ENCODE results near the gene PNISR. TPM values are rescaled to one million over a fixed set of nuclear protein-coding genes. Genes with fewer than 3 reads are reported as not detected.

Gene PNISR
- total and polyA plus RNA-seq, 4 donors, result 9.8 to 88.7 (median 48.3) TPM

DNA sequence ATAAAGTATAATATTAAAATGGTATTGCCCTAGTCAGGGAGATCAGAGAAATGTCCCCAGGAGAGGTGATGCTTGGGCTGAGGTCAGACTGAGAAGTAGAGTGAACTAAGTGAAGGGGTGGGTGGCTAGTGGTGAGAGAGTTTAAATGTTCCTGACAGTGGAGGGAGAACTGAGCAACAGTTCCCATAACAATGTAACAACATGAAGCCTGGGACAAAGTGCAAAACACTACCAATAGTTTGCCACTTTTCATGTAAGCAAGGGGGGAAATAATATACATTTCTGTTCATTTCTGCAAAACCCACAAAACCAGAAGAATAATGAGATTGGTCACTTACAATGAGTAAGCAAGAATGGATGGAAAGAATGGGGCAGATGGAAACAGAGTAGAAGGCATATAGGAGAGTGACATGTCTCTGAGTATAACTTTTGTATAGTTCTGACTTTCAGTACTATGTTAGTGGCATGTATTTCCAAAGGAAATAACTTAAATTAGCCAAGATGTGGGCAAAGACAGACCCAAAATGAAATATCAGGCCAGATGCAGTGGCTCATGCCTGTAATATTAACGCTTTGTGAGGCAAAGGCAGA, 62.3 kb downstream of the PNISR start:
- H3K9me3 ChIP-seq (ENCODE audit: control insufficient read depth in 4 of 4, low read length in 3 of 4), result no peaks in the 10 kb centered on the region
- DNase-seq (ENCODE audit: low spot score), result no peak
- no peak overlapping the region for H3K4me3 ChIP-seq (ENCODE audit: low read depth in 1 of 3, low read length in 3 of 3)
- H3K27me3 ChIP-seq (ENCODE audit: control insufficient read depth in 4 of 4, insufficient read depth in 4 of 4, low read length in 3 of 4), result no peaks in the 10 kb centered on the region
- no peaks in the 10 kb centered on the region for H3K4me1 ChIP-seq (ENCODE audit: control insufficient read depth in 4 of 4, insufficient read depth in 4 of 4, low read length in 3 of 4)
- no peak overlapping the region for H3K9ac ChIP-seq (ENCODE audit: low read depth in 1 of 2, low read length in 2 of 2)
- TF ChIP-seq, protein P1, sequence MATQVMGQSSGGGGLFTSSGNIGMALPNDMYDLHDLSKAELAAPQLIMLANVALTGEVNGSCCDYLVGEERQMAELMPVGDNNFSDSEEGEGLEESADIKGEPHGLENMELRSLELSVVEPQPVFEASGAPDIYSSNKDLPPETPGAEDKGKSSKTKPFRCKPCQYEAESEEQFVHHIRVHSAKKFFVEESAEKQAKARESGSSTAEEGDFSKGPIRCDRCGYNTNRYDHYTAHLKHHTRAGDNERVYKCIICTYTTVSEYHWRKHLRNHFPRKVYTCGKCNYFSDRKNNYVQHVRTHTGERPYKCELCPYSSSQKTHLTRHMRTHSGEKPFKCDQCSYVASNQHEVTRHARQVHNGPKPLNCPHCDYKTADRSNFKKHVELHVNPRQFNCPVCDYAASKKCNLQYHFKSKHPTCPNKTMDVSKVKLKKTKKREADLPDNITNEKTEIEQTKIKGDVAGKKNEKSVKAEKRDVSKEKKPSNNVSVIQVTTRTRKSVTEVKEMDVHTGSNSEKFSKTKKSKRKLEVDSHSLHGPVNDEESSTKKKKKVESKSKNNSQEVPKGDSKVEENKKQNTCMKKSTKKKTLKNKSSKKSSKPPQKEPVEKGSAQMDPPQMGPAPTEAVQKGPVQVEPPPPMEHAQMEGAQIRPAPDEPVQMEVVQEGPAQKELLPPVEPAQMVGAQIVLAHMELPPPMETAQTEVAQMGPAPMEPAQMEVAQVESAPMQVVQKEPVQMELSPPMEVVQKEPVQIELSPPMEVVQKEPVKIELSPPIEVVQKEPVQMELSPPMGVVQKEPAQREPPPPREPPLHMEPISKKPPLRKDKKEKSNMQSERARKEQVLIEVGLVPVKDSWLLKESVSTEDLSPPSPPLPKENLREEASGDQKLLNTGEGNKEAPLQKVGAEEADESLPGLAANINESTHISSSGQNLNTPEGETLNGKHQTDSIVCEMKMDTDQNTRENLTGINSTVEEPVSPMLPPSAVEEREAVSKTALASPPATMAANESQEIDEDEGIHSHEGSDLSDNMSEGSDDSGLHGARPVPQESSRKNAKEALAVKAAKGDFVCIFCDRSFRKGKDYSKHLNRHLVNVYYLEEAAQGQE (IDR thresholded peaks at IDR 0.05), result no peak
- no peak for TF ChIP-seq HNF4A (conservative IDR thresholded peaks at IDR 0.05)
- TF ChIP-seq JUND (IDR thresholded peaks at IDR 0.05), result no peak
- TF ChIP-seq FOXA1 (IDR thresholded peaks at IDR 0.05), result no peak
- no peak for TF ChIP-seq HNF4G (IDR thresholded peaks at IDR 0.05)
- no peak for TF ChIP-seq SP1 (IDR thresholded peaks at IDR 0.05)
- no peak for TF ChIP-seq YY1 (IDR thresholded peaks at IDR 0.05)
- H3K27ac ChIP-seq (ENCODE audit: low read depth in 1 of 2, low read length in 2 of 2), result no peak overlapping the region
- WGBS, result 95% methylated on average over 1 of the region's 1 CpG
- no peaks in the 10 kb centered on the region for H3K36me3 ChIP-seq (ENCODE audit: control insufficient read depth in 4 of 4, insufficient read depth in 3 of 4, low read depth in 1 of 4, low read length in 3 of 4)

DNA sequence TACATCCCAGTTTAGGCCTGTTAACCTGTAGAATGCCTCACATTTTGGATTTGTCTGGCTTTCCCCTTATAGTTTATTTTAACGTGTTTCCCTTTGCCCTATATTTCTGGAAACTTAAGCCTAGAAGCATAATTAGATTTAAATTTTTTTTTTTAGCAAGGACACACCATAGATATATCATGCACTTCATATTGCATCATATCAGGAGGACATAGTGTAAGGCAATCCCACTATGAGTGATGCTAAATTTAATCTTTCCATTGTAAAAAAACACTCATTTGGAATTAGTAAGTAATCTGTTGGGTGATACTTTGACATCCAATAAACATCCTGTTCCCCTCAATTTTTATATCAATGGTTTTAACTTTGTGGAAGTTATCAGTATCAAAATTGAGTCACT, 65.3 kb downstream of the PNISR start:
- TF ChIP-seq HNF4G (IDR thresholded peaks at IDR 0.05) (no peak), NR2F2 (IDR thresholded peaks at IDR 0.05) (no peak), RXRA (IDR thresholded peaks at IDR 0.05) (no peak), SP1 (IDR thresholded peaks at IDR 0.05) (no peak), TAF1 (conservative IDR thresholded peaks at IDR 0.05) (no peak), GABPA (IDR thresholded peaks at IDR 0.05 in 1 of 2, conservative IDR thresholded peaks at IDR 0.05 in 1 of 2) (no peak), HNF4A (conservative IDR thresholded peaks at IDR 0.05) (no peak), YY1 (IDR thresholded peaks at IDR 0.05) (no peak), FOXA2 (IDR thresholded peaks at IDR 0.05) (no peak)
- TF ChIP-seq, protein P1 (IDR thresholded peaks at IDR 0.05), result no peak
- TF ChIP-seq, protein P2, sequence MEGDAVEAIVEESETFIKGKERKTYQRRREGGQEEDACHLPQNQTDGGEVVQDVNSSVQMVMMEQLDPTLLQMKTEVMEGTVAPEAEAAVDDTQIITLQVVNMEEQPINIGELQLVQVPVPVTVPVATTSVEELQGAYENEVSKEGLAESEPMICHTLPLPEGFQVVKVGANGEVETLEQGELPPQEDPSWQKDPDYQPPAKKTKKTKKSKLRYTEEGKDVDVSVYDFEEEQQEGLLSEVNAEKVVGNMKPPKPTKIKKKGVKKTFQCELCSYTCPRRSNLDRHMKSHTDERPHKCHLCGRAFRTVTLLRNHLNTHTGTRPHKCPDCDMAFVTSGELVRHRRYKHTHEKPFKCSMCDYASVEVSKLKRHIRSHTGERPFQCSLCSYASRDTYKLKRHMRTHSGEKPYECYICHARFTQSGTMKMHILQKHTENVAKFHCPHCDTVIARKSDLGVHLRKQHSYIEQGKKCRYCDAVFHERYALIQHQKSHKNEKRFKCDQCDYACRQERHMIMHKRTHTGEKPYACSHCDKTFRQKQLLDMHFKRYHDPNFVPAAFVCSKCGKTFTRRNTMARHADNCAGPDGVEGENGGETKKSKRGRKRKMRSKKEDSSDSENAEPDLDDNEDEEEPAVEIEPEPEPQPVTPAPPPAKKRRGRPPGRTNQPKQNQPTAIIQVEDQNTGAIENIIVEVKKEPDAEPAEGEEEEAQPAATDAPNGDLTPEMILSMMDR (IDR thresholded peaks at IDR 0.05; ENCODE audit: low read depth, low read length, missing input control), result no peak
- WGBS, result 58% methylated on average over 1 of the region's 1 CpG
- H3K9me3 ChIP-seq (ENCODE audit: control insufficient read depth in 4 of 4, low read length in 3 of 4), result no peaks in the 10 kb centered on the region

More for the DNA sequence above, 65.3 kb downstream of the PNISR start:
- no peak for DNase-seq (ENCODE audit: low spot score)
- Histone ChIP-seq H3K9ac (ENCODE audit: low read depth in 1 of 2, low read length in 2 of 2) (no peak overlapping the region), H3K27me3 (ENCODE audit: control insufficient read depth in 4 of 4, insufficient read depth in 4 of 4, low read length in 3 of 4) (no peaks in the 10 kb centered on the region), H3K4me3 (ENCODE audit: low read depth in 1 of 3, low read length in 3 of 3) (no peak overlapping the region), H3K36me3 (ENCODE audit: control insufficient read depth in 4 of 4, insufficient read depth in 3 of 4, low read depth in 1 of 4, low read length in 3 of 4) (no peaks in the 10 kb centered on the region), H3K27ac (ENCODE audit: low read depth in 1 of 2, low read length in 2 of 2) (no peak overlapping the region), H3K4me1 (ENCODE audit: control insufficient read depth in 4 of 4, insufficient read depth in 4 of 4, low read length in 3 of 4) (no peaks in the 10 kb centered on the region)

Data from liver (tissue), 9 donors.